Trophoblast cell (in vitro differentiated cells and primary cell): ENCODE results near the gene B4GALNT4.

Experiments
- DNase-seq, 2 donors: peaks; one replicate each; pipeline ENCODE4 v3.0.0-alpha.2; 2016
- H2AFZ ChIP-seq: 2 replicates; pipeline ENCODE4 v1.6.1; 2013; ENCODE audit warnings: low read length, moderate library complexity, mild to moderate bottlenecking; ENCODE audit not compliant: insufficient read depth, poor library complexity
- H2AK5ac ChIP-seq: 2 replicates; pipeline ENCODE4 v1.6.1; 2013; ENCODE audit warnings: mild to moderate bottlenecking, low read length
- H2BK120ac ChIP-seq: 2 replicates; pipeline ENCODE4 v1.6.1; 2013; ENCODE audit warnings: low read length, mild to moderate bottlenecking, moderate library complexity; ENCODE audit not compliant: insufficient read depth, poor library complexity
- H2BK12ac ChIP-seq: 2 replicates; pipeline ENCODE4 v1.6.1; 2013; ENCODE audit warnings: mild to moderate bottlenecking, low read length, moderate library complexity
- H2BK5ac ChIP-seq: 2 replicates; pipeline ENCODE4 v1.6.1; 2013; ENCODE audit warnings: low read length, low read depth, moderate library complexity, mild to moderate bottlenecking; ENCODE audit not compliant: poor library complexity
- H3K14ac ChIP-seq: 2 replicates; pipeline ENCODE4 v1.6.1; 2013; ENCODE audit warnings: mild to moderate bottlenecking, low read length
- H3K18ac ChIP-seq: 2 replicates; pipeline ENCODE4 v1.6.1; 2013; ENCODE audit warnings: mild to moderate bottlenecking, low read length
- H3K23ac ChIP-seq: 2 replicates; pipeline ENCODE4 v1.6.1; 2013; ENCODE audit warnings: low read length
- H3K27ac ChIP-seq: 2 replicates; pipeline ENCODE4 v1.5.1; 2013; ENCODE audit warnings: low read depth, mild to moderate bottlenecking, inconsistent platforms, low read length, moderate library complexity
- H3K27me3 ChIP-seq: 2 replicates; pipeline ENCODE4 v1.6.1; 2013; ENCODE audit warnings: inconsistent platforms, mild to moderate bottlenecking, low read length, moderate library complexity; ENCODE audit not compliant: insufficient read depth
- H3K36me3 ChIP-seq, 2 experiments: 1 replicate in 1 of 2; 2 replicates in 1 of 2; pipeline ENCODE4 v1.6.1; 2013; ENCODE audit warnings: low read length in 2 of 2, mild to moderate bottlenecking in 2 of 2, moderate library complexity in 1 of 2; ENCODE audit not compliant: insufficient read depth in 2 of 2, control insufficient read depth in 1 of 2
- H3K4ac ChIP-seq: 2 replicates; pipeline ENCODE4 v1.6.1; 2013; ENCODE audit warnings: low read depth, mild to moderate bottlenecking, low read length, moderate library complexity
- H3K4me1 ChIP-seq, 2 experiments: 1 replicate in 1 of 2; 2 replicates in 1 of 2; pipeline ENCODE4 v1.6.1; 2013; ENCODE audit warnings: low read length in 2 of 2, mild to moderate bottlenecking in 2 of 2, moderate library complexity in 1 of 2; ENCODE audit not compliant: insufficient read depth in 2 of 2, control insufficient read depth in 1 of 2
- H3K4me2 ChIP-seq: 2 replicates; pipeline ENCODE4 v1.6.1; 2013; ENCODE audit warnings: inconsistent platforms, mild to moderate bottlenecking, low read length, moderate library complexity
- H3K4me3 ChIP-seq: 2 replicates; pipeline ENCODE4 v1.5.1; 2013; ENCODE audit warnings: mild to moderate bottlenecking, low read depth, low read length, inconsistent platforms
- H3K79me1 ChIP-seq: one replicate; pipeline ENCODE4 v1.6.1; 2013; ENCODE audit warnings: low read length
- H3K79me2 ChIP-seq: 2 replicates; pipeline ENCODE4 v1.6.1; 2013; ENCODE audit warnings: low read length, mild to moderate bottlenecking; ENCODE audit not compliant: control insufficient read depth, insufficient read depth, poor library complexity
- H3K9ac ChIP-seq: 2 replicates; pipeline ENCODE4 v1.6.1; 2013; ENCODE audit warnings: mild to moderate bottlenecking, low read length
- H3K9me3 ChIP-seq: 2 replicates; pipeline ENCODE4 v1.6.1; 2013; ENCODE audit warnings: low read depth, mild to moderate bottlenecking, control low read depth, inconsistent platforms, low read length; ENCODE audit not compliant: insufficient read depth
- H4K12ac ChIP-seq: 2 replicates; pipeline ENCODE4 v1.6.1; 2013; ENCODE audit warnings: low read depth, mild to moderate bottlenecking, low read length, moderate library complexity
- H4K8ac ChIP-seq: 2 replicates; pipeline ENCODE4 v1.6.1; 2013; ENCODE audit warnings: low read depth, mild to moderate bottlenecking, low read length, moderate library complexity
- H4K91ac ChIP-seq: one replicate; pipeline ENCODE4 v1.6.1; 2013; ENCODE audit warnings: low read depth, mild to moderate bottlenecking, low read length, moderate library complexity
- WGBS: extraction: QIAGEN DNeasy Blood & Tissue Kit; methylation state at CpG from one replicate; pipeline ENCODE4 v1.1.7; 2013; ENCODE audit warnings: missing lambda C conversion rate; ENCODE audit not compliant: insufficient read length, insufficient coverage; ENCODE audit errors: extremely low coverage; 5-methylcytosine and 5-hydroxymethylcytosine counted together

The B4GALNT4 gene

GRCh38 chr11:384511-384910, 15.2 kb downstream of the B4GALNT4 start:
- no peaks in the 10 kb centered on the region for H3K4me1 ChIP-seq
- H3K9ac ChIP-seq = no peak overlapping the region
- H3K23ac ChIP-seq = no peak overlapping the region
- H3K36me3 ChIP-seq = peaks cover 11% of the 10 kb centered on the region in 2 experiments
- H2BK120ac ChIP-seq = no peak overlapping the region
- H2BK12ac ChIP-seq = no peak overlapping the region
- no peak overlapping the region for H3K4me2 ChIP-seq
- H3K4ac ChIP-seq = no peak overlapping the region
- peaks cover 4% of the 10 kb centered on the region for H3K27me3 ChIP-seq
- H3K4me3 ChIP-seq = no peak overlapping the region
- H4K8ac ChIP-seq = no peak overlapping the region
- H2AK5ac ChIP-seq = no peak overlapping the region
- no peak overlapping the region for H2BK5ac ChIP-seq
- peaks cover 19% of the 10 kb centered on the region for H3K9me3 ChIP-seq
- H3K18ac ChIP-seq = no peak overlapping the region
- DNase-seq = no peak
- no peak overlapping the region for H4K12ac ChIP-seq
- H3K79me1 ChIP-seq = no peaks in the 10 kb centered on the region
- H3K27ac ChIP-seq = no peak overlapping the region
- WGBS = no CpG with 5 or more reads among the region's 16 CpGs
- H3K14ac ChIP-seq = no peak overlapping the region
- no peak overlapping the region for H2AFZ ChIP-seq
- H3K79me2 ChIP-seq = no peaks in the 10 kb centered on the region
- no peak overlapping the region for H4K91ac ChIP-seq

- Histone ChIP-seq H3K4me3 (no peak overlapping the region), H4K8ac (no peak overlapping the region), H3K14ac (no peak overlapping the region), H3K18ac (no peak overlapping the region), H2AFZ (no peak overlapping the region), H3K23ac (no peak overlapping the region), H3K4me1 (no peaks in the 10 kb centered on the region), H2BK12ac (no peak overlapping the region), H3K79me2 (no peaks in the 10 kb centered on the region), H3K4ac (no peak overlapping the region), H3K27me3 (peaks cover 4% of the 10 kb centered on the region), H2AK5ac (no peak overlapping the region), H3K9ac (no peak overlapping the region), H3K27ac (no peak overlapping the region), H2BK120ac (no peak overlapping the region), H3K9me3 (peaks cover 16% of the 10 kb centered on the region), H3K79me1 (no peaks in the 10 kb centered on the region), H3K36me3 (peaks cover under 1 to 2% of the 10 kb centered on the region in 2 experiments), H4K12ac (no peak overlapping the region), H3K4me2 (no peak overlapping the region), H4K91ac (no peak overlapping the region), H2BK5ac (no peak overlapping the region)
- no peak for DNase-seq
- no CpG with 5 or more reads among the region's 19 CpGs for WGBS
Observed at GRCh38 chr11:385594-386351, 16.5 kb downstream of the B4GALNT4 start.

- H3K18ac ChIP-seq = no peak overlapping the region
- H3K4ac ChIP-seq = no peak overlapping the region
- H3K79me1 ChIP-seq = no peaks in the 10 kb centered on the region
- no peak overlapping the region for H2AFZ ChIP-seq
- WGBS = no CpG with 5 or more reads among the region's 6 CpGs
- no peak overlapping the region for H3K27ac ChIP-seq
- H3K9me3 ChIP-seq = peaks cover 16% of the 10 kb centered on the region
- no peak overlapping the region for H3K23ac ChIP-seq
- no peak for DNase-seq
- no peak overlapping the region for H4K8ac ChIP-seq
- H2BK120ac ChIP-seq = no peak overlapping the region
- H2BK5ac ChIP-seq = no peak overlapping the region
- H2AK5ac ChIP-seq = no peak overlapping the region
- peaks cover 0 to 1% of the 10 kb centered on the region in 2 experiments for H3K4me1 ChIP-seq
- no peak overlapping the region for H3K4me2 ChIP-seq
- H3K14ac ChIP-seq = no peak overlapping the region
- H3K4me3 ChIP-seq = no peak overlapping the region
- H3K9ac ChIP-seq = no peak overlapping the region
- peaks cover 4% of the 10 kb centered on the region for H3K27me3 ChIP-seq
- H3K36me3 ChIP-seq = no peaks in the 10 kb centered on the region
- H4K12ac ChIP-seq = no peak overlapping the region
- H4K91ac ChIP-seq = no peak overlapping the region
- H3K79me2 ChIP-seq = no peaks in the 10 kb centered on the region
- H2BK12ac ChIP-seq = no peak overlapping the region
Observed at GRCh38 chr11:386483-386882, 17.2 kb downstream of the B4GALNT4 start.

- Histone ChIP-seq H3K23ac (no peak overlapping the region), H3K4me1 (peaks cover 5 to 9% of the 10 kb centered on the region in 2 experiments), H3K79me2 (no peaks in the 10 kb centered on the region), H3K4me3 (no peak overlapping the region), H4K12ac (no peak overlapping the region), H3K27me3 (peaks cover 4% of the 10 kb centered on the region), H2AFZ (no peak overlapping the region), H2BK12ac (no peak overlapping the region), H2BK120ac (no peak overlapping the region), H3K9ac (no peak overlapping the region), H3K4ac (no peak overlapping the region), H4K8ac (no peak overlapping the region), H4K91ac (no peak overlapping the region), H3K27ac (no peak overlapping the region), H3K36me3 (no peaks in the 10 kb centered on the region), H3K79me1 (peaks cover 6% of the 10 kb centered on the region), H3K14ac (no peak overlapping the region), H2AK5ac (no peak overlapping the region), H3K4me2 (no peak overlapping the region), H2BK5ac (no peak overlapping the region), H3K18ac (no peak overlapping the region), H3K9me3 (peaks cover 16% of the 10 kb centered on the region)
- whole genome bisulfite sequencing = no CpG with 5 or more reads among the region's 4 CpGs
- no peak for DNase-seq
Observed at GRCh38 chr11:387193-387793, 18.0 kb downstream of the B4GALNT4 start.
